Endothelial cell of umbilical vein (primary cell): ENCODE data around the gene TGFBR2. TPM values are rescaled to one million over a fixed set of nuclear protein-coding genes. Genes with fewer than 3 reads are reported as not detected.

Experiments used
- BruUV-seq: library from RNA; stranded (reverse); fragments of 400-500 nt; replicated peaks from 2 replicates; lab custom pipeline; 2021; lab: Mats Ljungman, UMichigan
- CTCF ChIA-PET: fragments of 300-600, 350-600 bp; sonication (Branson Sonifier 250); formaldehyde crosslinking; loops from one replicate; lab custom pipeline; 2021; ENCODE audit warnings: antibody characterized with exemption, inconsistent platforms; lab: Charles Lee
- POLR2A ChIA-PET: fragments of 300-600, 350-600 bp; sonication (Branson Sonifier 250); formaldehyde crosslinking; loops from one replicate; lab custom pipeline; 2021; ENCODE audit warnings: antibody characterized with exemption, inconsistent platforms; lab: Charles Lee
- DNase-seq: peaks from one replicate; pipeline ENCODE4 v3.0.0-alpha.2; 2011; ENCODE audit warnings: low read depth, low spot score
- FAIRE-seq: peaks from 2 replicates; lab custom pipeline; 2011; peaks lifted over from hg19 to GRCh38; lab: Jason Lieb, UNC
- H2AFZ ChIP-seq: 2 replicates; pipeline ENCODE4 v1.6.0; 2012; ENCODE audit warnings: low read depth, low read length, control low read depth, inconsistent platforms
- H3K27ac ChIP-seq: 2 replicates; pipeline ENCODE4 v1.5.1; 2011; ENCODE audit warnings: low read depth, mild to moderate bottlenecking, control low read depth, low read length, moderate library complexity; ENCODE audit not compliant: insufficient read depth
- H3K27me3 ChIP-seq, 2 experiments: 2 replicates each; pipeline versions ENCODE4 v1.6.0 to v1.6.1; 2011; ENCODE audit warnings: low read length in 2 of 2, mixed read lengths in 1 of 2; ENCODE audit not compliant: control insufficient read depth in 2 of 2, insufficient read depth in 2 of 2
- H3K36me3 ChIP-seq, 2 experiments: 2 replicates in 1 of 2; 3 replicates in 1 of 2; pipeline ENCODE4 v1.5.1; 2011; ENCODE audit warnings: low read length in 2 of 2, mild to moderate bottlenecking in 1 of 2, moderate library complexity in 1 of 2; ENCODE audit not compliant: control insufficient read depth in 2 of 2, insufficient read depth in 2 of 2; ENCODE audit errors: extremely low read depth in 1 of 2
- H3K4me1 ChIP-seq: 3 replicates; pipeline ENCODE4 v1.5.1; 2011; ENCODE audit warnings: mild to moderate bottlenecking, low read length; ENCODE audit not compliant: control insufficient read depth, insufficient read depth; ENCODE audit errors: extremely low read depth
- H3K4me2 ChIP-seq: 2 replicates; pipeline ENCODE4 v1.6.1; 2011; ENCODE audit warnings: low read length, control low read depth, mixed read lengths; ENCODE audit not compliant: insufficient read depth
- H3K4me3 ChIP-seq, 3 experiments: fragments of 200-600 bp in 1 of 3; sonication (generic), shearing (Covaris generic) in 1 of 3; replicated peaks in 1 of 3; 2 replicates each; pipeline ENCODE4 v1.5.1; 2011 to 2016; ENCODE audit warnings: control low read depth in 3 of 3, low read length in 3 of 3, mild to moderate bottlenecking in 2 of 3, inconsistent platforms in 1 of 3, low read depth in 1 of 3, moderate library complexity in 1 of 3; ENCODE audit not compliant: insufficient read depth in 1 of 3
- H3K79me2 ChIP-seq: 2 replicates; pipeline ENCODE4 v1.6.0; 2012; ENCODE audit warnings: low read length, inconsistent platforms; ENCODE audit not compliant: control insufficient read depth, insufficient read depth
- H3K9ac ChIP-seq: replicated peaks from 2 replicates; pipeline ENCODE3; 2011; ENCODE audit warnings: low read length, control low read depth; ENCODE audit not compliant: insufficient read depth; ENCODE audit errors: extremely low read depth
- H3K9me1 ChIP-seq: replicated peaks from 3 replicates; pipeline ENCODE4 v1.6.0; 2011; ENCODE audit warnings: mild to moderate bottlenecking, low read length; ENCODE audit not compliant: control insufficient read depth, insufficient read depth; ENCODE audit errors: extremely low read depth
- H3K9me3 ChIP-seq: replicated peaks from 2 replicates; pipeline ENCODE4 v1.5.1; 2012; ENCODE audit warnings: low read length, inconsistent platforms; ENCODE audit not compliant: control insufficient read depth, insufficient read depth
- H4K20me1 ChIP-seq: replicated peaks from 2 replicates; pipeline ENCODE3; 2011; ENCODE audit warnings: mild to moderate bottlenecking, low read length; ENCODE audit not compliant: control insufficient read depth, insufficient read depth; ENCODE audit errors: extremely low read depth
- CTCF ChIP-seq, 2 donors: IDR thresholded peaks; 1 replicate in 1 of 2; 2 replicates in 1 of 2; pipeline ENCODE4 v1.5.1; 2011; ENCODE audit warnings: low read length in 2 of 2, mild to moderate bottlenecking in 2 of 2, moderate library complexity in 2 of 2, control low read depth in 1 of 2, inconsistent platforms in 1 of 2, low read depth in 1 of 2; ENCODE audit not compliant: insufficient read depth in 1 of 2; ENCODE audit errors: extremely low read depth in 1 of 2
- FOS ChIP-seq: IDR thresholded peaks from 2 replicates; pipeline ENCODE4 v1.6.1; 2011; ENCODE audit warnings: mild to moderate bottlenecking, low read length, moderate library complexity, borderline replicate concordance; ENCODE audit not compliant: insufficient read depth
- GATA2 ChIP-seq: IDR thresholded peaks from 2 replicates; pipeline ENCODE4 v1.7.0; 2011; ENCODE audit warnings: low read depth, mild to moderate bottlenecking, moderate library complexity, mixed read lengths, low read length; ENCODE audit not compliant: insufficient read length, insufficient read depth
- JUN ChIP-seq: IDR thresholded peaks from 2 replicates; pipeline ENCODE4 v1.6.1; 2011; ENCODE audit warnings: borderline replicate concordance, low read depth; ENCODE audit not compliant: insufficient read length, insufficient read depth
- POLR2A ChIP-seq: IDR thresholded peaks from 2 replicates; pipeline ENCODE4 v1.6.1; 2012; ENCODE audit warnings: low read depth, mild to moderate bottlenecking, control low read depth, low read length
- dilution Hi-C: fragments of 300-500 bp; cut with MboI; formaldehyde crosslinking; loops from one replicate; pipeline ENCODE4 v1.15.0; 2019; ENCODE audit warnings: low sequenced_read_pairs; ENCODE audit not compliant: extremely low pct_ligation_motif_present
- intact Hi-C: fragments of 100-400 bp; cut with micrococcal nuclease; formaldehyde crosslinking; loops from one replicate; pipeline ENCODE4 v1.10.0; 2022
- polyA plus RNA-seq, 4 experiments: library from polyadenylated mRNA; depleted of rRNA in 3 of 4; stranded (reverse) in 3 of 4; unstranded in 1 of 4; fragments of >200 nt; gene quantifications; 2 replicates each; pipeline versions ENCODE4 v1.2.1 to v1.2.3, GENCODE V29; 2011 to 2012; ENCODE audit warnings: missing spikeins in 1 of 4
- total RNA-seq: library from RNA; stranded (reverse); gene quantifications from 2 replicates; pipeline ENCODE4 v1.2.3, GENCODE V29; 2021

Gene TGFBR2
- total and polyA plus RNA-seq, 2 donors (not counting 3 experiments of a cell fraction or from before 2014, with no cell fraction given) = 227 to 250 TPM

GRCh38 chr3:30630238-30631030, 24.0 kb downstream of the TGFBR2 start:
- BruUV-seq = no TSS peak
- peak overlapping the region; percentile 40 for H3K27ac ChIP-seq

More at GRCh38 chr3:30630238-30631030, 24.0 kb downstream of the TGFBR2 start:
- Histone ChIP-seq H3K9me1 (no peaks in the 10 kb centered on the region), H3K9ac (no peak overlapping the region), H3K4me1 (peaks cover 80% of the 10 kb centered on the region), H4K20me1 (peaks cover 8% of the 10 kb centered on the region), H3K27me3 (no peaks in the 10 kb centered on the region), H2AFZ (no peak overlapping the region), H3K9me3 (no peaks in the 10 kb centered on the region), H3K4me3 (no peak overlapping the region), H3K4me2 (peak overlapping the region; percentile 21), H3K36me3 (peaks cover 9 to 30% of the 10 kb centered on the region in 2 experiments), H3K79me2 (peaks cover 100% of the 10 kb centered on the region)
- dilution Hi-C loops (no loop called here), intact Hi-C loops (no loop called here)
- no peak for FAIRE-seq
- no peak for DNase-seq
- ChIA-PET POLR2A (interaction anchor here (1.4 kb wide), 1 partner anchor 28 kb away, joined by 3 read pairs; no protein-coding TSS in a partner anchor), CTCF (interaction anchor here (1.0 to 1.8 kb wide), 5 partner anchors 12 to 431 kb away, joined by 3 to 5 read pairs (median 3); partner anchors contain the start of gene TGFBR2)
- TF ChIP-seq JUN (no peak), FOS (no peak), CTCF (IDR thresholded peaks at IDR 0.05; ENCODE audit: extremely low read depth in 1 of 2, insufficient read depth in 1 of 2, low read depth in 1 of 2, low read length in 2 of 2) (no peak), GATA2 (no peak), POLR2A (no peak)
